GM18519 (cell line): Measurements from ENCODE around the gene LITAFD.

ENCODE experiments used
- ATAC-seq: cut with Tn5 transposase; IDR thresholded peaks from one replicate; pipeline ENCODE4 v1.9.1; 2021; ENCODE audit warnings: mild to moderate bottlenecking, moderate library complexity; ENCODE audit not compliant: unreplicated experiment, low FRiP score

Gene LITAFD

DNA sequence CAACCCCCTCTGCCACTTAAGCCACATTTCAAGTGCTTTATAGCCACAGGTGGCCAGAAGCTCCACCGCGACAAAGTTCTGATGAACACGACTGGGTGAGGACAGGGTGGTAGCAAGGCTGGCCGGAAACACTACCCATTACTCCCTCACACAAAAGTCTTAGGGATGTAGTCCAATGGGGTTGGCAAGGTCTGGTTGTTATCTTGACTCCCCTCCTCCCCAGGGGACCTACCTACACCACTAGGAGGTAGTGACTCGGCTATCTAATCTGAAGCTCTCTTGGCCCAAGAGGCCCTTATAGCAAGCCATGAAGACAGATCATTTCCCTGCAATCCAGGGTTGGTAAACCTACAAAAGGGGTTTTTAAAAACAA, 8.4 kb downstream of the LITAFD start:
- ATAC-seq = no peak

- peak; percentile 17 for ATAC-seq
Measured at GRCh38 chr16:8892101-8892575, 10.0 kb downstream of the LITAFD start.

- no peak for ATAC-seq
Measured at GRCh38 chr16:8893426-8893825, 11.3 kb downstream of the LITAFD start.

DNA sequence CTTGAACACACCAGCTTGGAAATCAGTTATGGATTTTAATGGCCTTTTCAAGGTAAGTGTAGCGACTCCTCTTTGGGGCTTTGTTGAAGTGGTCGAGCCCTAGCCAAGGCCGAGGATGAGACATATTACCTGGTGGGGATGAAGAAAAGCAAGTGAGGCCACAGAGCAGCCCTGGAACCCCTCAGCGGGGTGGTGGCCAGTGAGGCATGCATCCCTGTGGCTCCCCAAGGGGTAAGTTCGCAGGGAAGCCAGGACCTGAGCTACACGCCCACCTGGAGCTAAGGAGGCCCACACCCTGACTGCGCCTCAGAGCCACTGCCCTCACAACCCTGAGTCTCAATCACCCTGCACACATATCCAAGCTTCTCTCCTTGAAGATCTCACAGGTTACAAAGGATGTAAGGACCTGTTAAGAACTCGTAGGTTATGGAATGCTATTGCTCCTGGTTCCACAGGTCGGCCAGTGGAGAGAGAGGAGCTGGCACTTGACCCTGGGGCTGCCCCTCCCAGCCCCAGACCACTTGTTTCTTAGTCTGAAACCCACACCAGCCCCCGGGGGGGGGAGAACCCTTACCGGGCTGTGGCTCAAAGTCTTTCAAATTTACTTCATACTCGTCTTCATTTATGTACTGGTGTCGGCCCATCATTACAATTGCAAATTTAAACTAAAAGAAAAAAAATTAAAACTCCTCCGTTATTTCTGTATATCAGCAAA, 12.0 kb downstream of the LITAFD start:
- ATAC-seq = no peak

GRCh38 chr16:8894736-8895334, 12.7 kb downstream of the LITAFD start:
- ATAC-seq = no peak

DNA sequence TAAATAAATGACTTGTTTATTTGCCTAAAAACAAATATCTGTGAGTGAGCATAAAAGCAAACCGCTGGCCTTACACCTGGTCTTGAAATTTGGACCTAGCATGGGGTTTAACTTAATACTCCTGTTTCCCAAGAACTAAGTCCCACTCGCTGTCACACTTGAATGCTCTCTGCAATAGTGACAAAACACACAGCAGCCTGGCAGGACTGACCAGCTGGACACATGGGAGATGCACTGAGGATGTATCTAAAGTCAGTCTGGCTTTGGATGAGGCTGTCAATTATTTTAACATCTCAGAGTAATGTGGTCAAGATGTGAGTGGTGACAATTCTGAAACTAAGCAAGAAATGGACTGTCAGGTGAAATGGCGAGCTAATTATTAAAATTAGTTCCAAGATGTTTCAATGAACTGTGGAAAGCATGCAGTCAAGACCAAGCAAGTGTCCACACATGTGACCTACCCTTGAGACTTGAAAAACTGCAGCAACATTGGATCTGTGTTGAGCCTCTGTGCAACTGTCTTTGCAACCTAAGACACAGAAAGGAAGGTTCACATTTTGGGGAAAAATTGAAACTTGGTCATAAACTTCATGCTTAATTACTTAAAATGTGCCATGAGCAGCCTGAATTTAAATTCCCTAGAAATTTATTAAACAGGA, 16.6 kb downstream of the LITAFD start:
- no peak for ATAC-seq

- no peak for ATAC-seq
Measured at GRCh38 chr16:8899709-8900317, 17.7 kb downstream of the LITAFD start.

- no peak for ATAC-seq
Measured at GRCh38 chr16:8900343-8900742, 18.2 kb downstream of the LITAFD start.

DNA sequence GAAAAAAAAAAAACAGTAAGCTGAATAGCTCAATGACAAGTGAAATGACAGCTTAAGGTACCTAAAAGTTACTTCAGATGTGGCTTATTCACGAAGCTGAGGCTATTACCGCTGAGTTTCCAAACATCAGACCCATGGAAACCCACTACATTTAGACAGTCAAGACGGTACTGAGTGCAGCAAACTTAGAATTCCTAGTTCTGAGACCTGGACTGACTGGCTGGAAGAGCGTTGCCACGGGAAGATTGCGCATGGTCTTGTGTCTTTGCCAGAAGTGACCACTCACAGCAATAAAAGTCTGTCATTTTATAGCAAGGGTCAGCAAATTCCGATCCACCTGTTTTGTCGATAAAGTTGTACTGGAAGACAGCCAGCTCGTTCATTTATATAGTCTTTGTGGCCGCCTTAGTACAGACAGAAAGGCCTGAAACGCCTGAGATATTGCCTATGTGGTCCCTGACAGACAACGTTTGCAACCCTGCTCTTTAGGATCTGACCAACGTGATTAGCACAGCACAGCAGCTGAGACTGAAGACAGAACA, 19.2 kb downstream of the LITAFD start:
- ATAC-seq = no peak

GRCh38 chr16:8903004-8903403, 20.9 kb downstream of the LITAFD start:
- no peak for ATAC-seq

- no peak for ATAC-seq
Measured at GRCh38 chr16:8904018-8904430, 21.9 kb downstream of the LITAFD start.

DNA sequence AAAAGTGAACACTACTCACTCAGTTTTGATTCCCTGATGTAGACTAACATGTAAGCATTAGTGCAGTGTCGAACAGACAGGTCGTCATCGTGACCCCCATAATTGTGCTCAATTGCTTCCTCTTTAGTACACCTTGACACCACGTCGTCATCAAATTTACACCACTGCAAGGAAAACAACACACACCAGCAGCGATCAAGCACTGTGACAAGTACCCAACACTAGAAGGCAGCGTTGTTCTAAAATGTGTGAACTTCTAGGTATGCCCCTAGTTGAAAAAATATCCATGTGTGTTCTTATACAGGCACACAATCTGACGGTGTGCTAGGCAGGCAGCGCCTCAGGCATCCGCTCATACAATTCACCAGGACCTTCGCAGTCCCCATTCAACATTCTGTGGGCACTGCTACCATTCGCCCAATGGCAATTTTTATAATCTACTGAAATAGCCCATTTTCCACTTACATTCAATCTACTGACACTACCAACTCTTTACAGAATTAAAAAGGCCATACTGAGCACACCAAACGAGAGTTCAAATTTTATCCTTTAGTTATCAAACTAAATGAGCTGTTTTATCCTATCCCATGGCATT, 23.1 kb downstream of the LITAFD start:
- no peak for ATAC-seq

DNA sequence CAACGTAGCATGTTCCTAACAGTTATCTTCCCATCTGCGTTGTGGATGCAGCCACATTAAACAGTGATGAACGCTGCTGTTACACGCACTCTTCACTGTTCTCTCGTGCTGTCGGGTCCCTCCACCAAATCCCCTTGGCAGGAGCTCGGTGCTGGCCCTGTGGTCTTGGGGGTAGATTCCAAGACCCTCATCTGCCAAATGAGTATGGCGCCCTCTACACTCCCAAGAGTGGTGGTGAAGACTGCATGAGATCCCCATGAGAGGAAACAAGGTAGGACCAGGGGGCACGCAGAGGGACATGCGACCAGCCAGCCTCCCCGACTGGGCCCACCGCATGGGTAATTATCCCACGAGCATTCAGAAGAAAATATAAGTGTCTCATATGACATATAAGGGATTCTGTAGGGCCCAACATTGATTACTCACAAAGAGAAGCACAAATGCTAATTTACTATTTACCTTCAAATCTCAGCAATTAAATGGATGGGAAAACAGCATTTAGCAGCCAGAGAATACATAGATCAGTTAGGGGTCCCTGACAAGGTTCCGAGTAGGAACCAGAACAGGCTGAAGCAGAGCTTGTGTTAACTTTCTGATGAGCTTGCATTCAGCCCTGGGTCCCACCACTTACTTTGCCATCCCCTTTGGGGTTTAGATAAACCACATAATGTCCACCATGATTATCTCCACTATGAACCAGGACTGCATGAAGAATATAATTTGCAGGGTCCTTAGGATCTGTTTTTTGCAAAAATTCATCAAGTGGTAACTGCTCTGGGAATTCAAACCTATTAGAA, 23.8 kb downstream of the LITAFD start:
- ATAC-seq = no peak

DNA sequence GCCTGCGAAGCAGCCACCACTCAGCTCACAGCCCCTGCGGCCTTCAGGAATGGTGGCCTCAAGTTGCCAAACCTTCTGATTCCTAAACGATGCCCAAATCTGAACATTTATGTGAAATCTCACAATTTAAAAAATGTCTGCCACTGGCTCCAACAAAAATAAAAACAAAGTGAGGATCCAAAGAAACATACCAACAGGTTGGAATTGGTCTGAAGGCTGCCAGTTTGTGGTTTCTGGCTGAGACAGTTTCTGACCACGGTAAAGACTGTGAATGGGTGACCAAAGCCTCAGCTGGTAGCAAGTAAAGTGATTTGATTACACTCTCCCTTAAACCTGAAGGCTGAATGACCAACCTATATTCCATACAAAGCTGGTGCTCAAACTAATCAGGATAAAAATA, 24.9 kb downstream of the LITAFD start:
- ATAC-seq = no peak

- ATAC-seq = no peak
Measured at GRCh38 chr16:8908810-8909468, 26.8 kb downstream of the LITAFD start.

GRCh38 chr16:8910811-8911210, 28.7 kb downstream of the LITAFD start:
- no peak for ATAC-seq

- ATAC-seq = no peak
Measured at GRCh38 chr16:8912793-8913192, 30.6 kb downstream of the LITAFD start.

GRCh38 chr16:8914098-8914497, 31.9 kb downstream of the LITAFD start:
- ATAC-seq = no peak

DNA sequence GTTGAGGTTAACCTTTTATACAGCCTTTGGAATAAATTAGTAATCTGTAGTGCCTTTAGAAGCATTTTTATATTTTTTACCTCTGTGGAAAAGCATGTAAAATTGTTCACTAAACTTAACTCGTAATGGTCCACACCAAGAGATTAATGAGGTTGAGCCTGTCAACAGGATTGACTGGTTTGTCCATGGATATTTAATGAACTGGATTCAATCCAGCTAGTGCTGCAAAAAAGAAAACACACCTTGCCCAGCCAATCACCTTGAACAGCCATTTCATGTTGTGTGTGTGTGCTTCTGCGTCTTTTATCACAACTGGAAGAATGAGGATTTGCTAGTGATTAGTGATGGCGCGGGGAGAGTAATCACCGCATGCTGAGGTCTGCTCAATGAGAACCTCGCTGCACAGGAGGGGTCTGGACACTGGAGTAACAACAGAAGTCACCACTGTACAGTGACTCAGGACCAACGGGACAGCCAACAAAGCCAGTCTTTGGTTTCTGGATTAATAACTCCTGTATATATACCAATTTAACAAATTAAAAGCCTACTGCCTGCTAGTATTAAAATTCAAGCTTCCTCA, 33.7 kb downstream of the LITAFD start:
- ATAC-seq = no peak
